GM18909 (cell line): ENCODE results near the gene S100A4.

Source experiments
- ATAC-seq: cut with Tn5 transposase; IDR thresholded peaks from one replicate; pipeline ENCODE4 v1.9.1; 2021; ENCODE audit warnings: mild to moderate bottlenecking; ENCODE audit not compliant: unreplicated experiment, poor library complexity

Gene S100A4

DNA sequence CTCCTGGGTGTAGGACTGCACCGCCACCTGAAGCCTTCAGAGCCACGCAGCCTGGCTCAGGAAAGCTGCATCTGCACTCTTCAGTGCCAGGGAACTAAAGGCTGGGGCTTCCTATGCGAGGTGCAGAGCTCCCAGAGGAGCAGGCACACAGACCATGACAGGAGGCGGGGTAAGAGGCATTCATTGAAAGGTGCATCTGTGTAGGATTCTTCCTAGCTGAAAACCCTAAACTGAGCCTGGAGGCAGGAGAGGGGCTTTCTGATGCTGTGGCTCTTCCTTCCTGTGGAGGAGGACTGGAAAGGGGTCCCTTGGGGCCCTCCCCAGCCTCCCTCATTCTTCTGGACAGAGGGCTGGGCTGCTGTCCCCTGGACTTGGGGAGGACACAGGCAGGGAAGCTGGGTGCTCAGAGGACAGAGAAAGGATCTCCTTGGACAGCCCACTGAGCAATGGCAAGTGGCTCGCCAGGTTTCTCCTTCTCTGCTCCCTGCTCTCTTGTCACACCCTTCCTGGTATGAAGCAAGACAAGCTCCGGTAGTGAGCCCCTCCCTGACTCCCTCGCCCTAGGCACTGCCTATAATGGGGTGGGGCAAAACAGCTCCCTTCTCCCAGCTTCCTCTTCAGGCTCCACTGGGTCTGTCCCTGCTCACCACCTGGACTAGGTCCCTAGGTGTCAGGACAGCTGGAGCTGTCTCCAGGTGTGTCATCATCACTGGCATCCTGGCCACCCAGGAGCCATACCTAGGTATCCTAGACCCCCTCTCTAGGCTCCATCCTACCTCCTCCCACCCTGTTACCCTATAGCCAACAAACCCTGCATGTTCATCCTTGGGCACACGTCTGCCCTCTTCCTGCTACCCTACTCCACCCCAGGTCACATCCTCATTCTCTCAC lies 29.9 kb downstream of the S100A4 start:
- ATAC-seq: no peak

DNA sequence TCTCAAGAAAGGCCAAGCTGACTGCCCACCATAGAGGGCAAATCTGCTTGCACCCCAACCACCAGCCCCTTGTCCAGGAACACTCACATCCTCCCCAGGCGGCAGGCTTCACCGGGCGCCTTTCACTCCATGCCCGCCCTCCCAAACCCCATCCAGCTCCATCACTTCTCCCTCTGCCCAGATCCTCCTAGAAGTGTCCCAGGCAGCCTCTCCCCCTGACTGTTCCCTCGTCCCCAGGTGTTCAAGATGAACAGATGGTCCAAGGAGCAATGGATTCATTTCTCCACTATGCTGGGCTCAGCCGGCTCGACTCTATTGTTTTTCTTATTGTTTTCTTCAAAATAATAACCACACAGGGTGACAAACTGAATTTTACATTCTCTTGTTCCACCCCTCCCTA lies 31.9 kb downstream of the S100A4 start:
- ATAC-seq: no peak

- ATAC-seq: no peak
These were observed 32.6 kb downstream of the S100A4 start for GRCh38 chr1:153513023-153513422.

DNA sequence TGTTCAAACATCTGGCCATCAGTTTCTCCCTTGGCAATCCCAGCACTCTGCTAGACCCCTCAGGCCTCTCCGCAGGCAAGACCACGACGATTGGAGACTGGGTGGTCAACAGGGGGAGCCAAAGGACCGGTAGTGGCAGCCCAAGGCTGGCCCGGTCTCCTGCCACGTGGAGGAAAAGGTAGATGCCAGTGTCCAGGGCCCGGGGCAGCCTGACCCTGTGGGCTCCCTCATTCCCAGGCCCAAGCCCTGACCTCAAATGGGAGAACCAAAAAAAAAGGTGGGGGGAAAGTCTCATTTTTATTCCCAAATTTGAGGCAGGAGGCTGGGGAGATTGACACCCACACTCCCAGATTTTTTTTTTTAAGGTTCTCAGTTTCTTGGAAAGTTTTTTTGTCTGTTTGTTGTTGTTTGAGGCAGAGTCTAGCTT lies 34.6 kb downstream of the S100A4 start:
- no peak for ATAC-seq

GRCh38 chr1:153509729-153510354 lies 35.8 kb downstream of the S100A4 start:
- ATAC-seq: no peak

- no peak for ATAC-seq
These were observed 36.6 kb downstream of the S100A4 start for GRCh38 chr1:153509036-153509435.

- no peak for ATAC-seq
These were observed 37.6 kb downstream of the S100A4 start for GRCh38 chr1:153507926-153508583.

DNA sequence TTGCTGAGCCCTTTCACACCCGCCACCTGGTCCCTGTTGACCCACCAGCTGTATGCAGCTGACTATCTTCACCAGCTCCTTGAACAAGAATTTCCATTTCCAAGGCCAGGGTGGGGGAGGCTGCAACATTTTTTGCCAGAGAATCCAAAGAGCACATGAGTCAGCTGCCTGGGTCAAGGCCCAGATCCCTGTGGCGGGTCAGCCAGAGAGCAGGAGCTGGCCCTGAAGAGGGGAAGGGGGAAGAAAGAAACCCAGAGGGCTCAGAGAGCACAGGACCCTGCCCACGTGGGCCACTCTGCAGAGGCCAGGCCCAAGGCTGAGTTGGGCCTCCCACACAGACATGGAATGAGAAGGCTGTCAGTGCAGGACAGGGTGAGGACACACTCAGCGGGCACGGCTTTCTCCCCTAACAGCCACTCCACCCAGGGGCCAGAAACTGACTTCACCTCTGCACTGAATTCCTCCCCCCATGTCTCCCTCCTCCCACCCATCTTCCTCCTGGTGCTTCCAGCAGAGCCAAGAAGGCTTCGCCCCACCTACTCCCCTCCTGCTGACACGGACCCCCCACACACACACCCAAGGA lies 38.7 kb downstream of the S100A4 start:
- ATAC-seq: no peak

- no peak for ATAC-seq
These were observed 39.2 kb downstream of the S100A4 start for GRCh38 chr1:153506386-153506785.

GRCh38 chr1:153505576-153505975 lies 40.0 kb downstream of the S100A4 start:
- ATAC-seq: no peak

GRCh38 chr1:153503766-153504165 lies 41.8 kb downstream of the S100A4 start:
- ATAC-seq: no peak

DNA sequence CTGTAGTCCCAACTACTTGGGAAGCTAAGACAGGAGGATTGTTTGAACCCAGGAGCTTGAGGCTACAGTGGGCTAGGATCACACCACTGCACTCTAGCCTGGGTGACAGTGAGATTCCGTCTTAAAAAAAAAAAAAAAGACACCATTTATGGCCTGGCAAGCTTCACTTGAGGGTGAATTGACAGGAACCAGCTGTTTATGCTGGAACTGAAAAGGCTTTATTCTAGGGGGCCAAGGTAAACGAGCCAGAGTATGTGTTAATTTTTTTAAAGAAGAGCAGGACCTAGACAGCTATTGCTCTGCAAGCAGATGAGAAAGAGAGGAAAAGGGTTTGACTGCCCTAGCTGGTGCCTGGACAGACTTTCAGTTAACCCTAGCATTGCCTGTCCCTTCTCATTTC lies 46.9 kb downstream of the S100A4 start:
- ATAC-seq: no peak

GRCh38 chr1:153495536-153495935 lies 50.1 kb downstream of the S100A4 start:
- no peak for ATAC-seq

DNA sequence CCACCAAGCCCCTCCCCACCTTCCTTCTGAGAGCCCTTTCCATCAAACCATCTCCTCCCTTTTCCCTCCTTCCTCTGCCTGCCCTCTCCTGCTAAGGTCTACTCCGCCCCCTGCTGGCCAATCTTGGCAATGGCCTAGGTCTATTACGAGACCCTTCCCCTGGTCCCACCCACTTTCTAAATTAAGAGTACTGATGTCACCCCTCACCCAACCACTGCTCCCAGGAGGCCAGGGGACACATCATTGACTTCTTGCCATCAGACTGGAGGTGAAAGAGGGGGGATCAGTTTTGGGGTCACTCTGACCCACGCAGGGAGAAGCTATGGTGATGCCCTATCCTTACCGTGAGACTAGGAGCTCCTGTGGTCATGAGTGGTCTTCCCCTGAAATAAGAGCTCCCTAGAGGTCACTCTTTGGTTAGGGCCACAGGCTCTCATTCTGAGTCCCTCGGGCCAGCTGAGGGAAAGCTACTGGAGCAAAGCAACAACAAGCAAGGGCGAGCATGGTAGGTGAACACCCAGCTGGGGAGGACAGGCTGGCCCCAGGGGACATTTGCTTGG lies 50.5 kb downstream of the S100A4 start:
- no peak for ATAC-seq
